Hindlimb muscle (tissue), 1 donor: ENCODE data around the gene KIF4B. TPM values are rescaled to one million over a fixed set of nuclear protein-coding genes. Genes with fewer than 3 reads are reported as not detected.

Experiments used
- DNase-seq: peaks from one replicate; pipeline ENCODE4 v3.0.0-alpha.2; 2013
- polyA plus RNA-seq: library from polyadenylated mRNA; unstranded; fragments of 120-200 nt; gene quantifications from one replicate; pipeline ENCODE4 v1.2.1, GENCODE V29; 2013; ENCODE audit not compliant: insufficient read length

The KIF4B gene
- polyA plus RNA-seq, 1 donor, result not detected

- no peak for DNase-seq
These were observed 51.0 kb downstream of the KIF4B start for GRCh38 chr5:155064580-155064979.

GRCh38 chr5:155066886-155067595 lies 53.5 kb downstream of the KIF4B start:
- no peak for DNase-seq

Other genes starting within 250 kb of the KIF4B start
- gene FAXDC2, start 163.2 kb upstream of the KIF4B start, polyA plus RNA-seq, result 17.8 TPM
- 38.6 TPM for gene CNOT8, start 155.1 kb upstream of the KIF4B start, polyA plus RNA-seq
- gene GEMIN5, start 75.5 kb upstream of the KIF4B start, polyA plus RNA-seq, result 16.4 TPM
- gene MRPL22, start 72.7 kb upstream of the KIF4B start, polyA plus RNA-seq, result 22.9 TPM